Effector memory CD8-positive, alpha-beta T cell (primary cell): Measurements from ENCODE around the gene ECHDC3.

Experiments
- ATAC-seq: fragments of 150-1000 bp; cut with Tn5 transposase; replicated peaks from 2 replicates; pipeline ENCODE4 v1.10.0; 2021; ENCODE audit warnings: mild to moderate bottlenecking, moderate library complexity
- DNase-seq, 3 experiments: peaks; one replicate each; pipeline ENCODE4 v3.0.0; 2021
- H3K27ac Mint-ChIP-seq, 2 donors: one replicate each; pipeline ENCODE4 v1.8.0; 2022; ENCODE audit warnings: mild to moderate bottlenecking in 2 of 2, mixed read lengths in 2 of 2, moderate library complexity in 2 of 2
- H3K27me3 Mint-ChIP-seq, 2 donors: one replicate each; pipeline ENCODE4 v1.8.0; 2022; ENCODE audit warnings: mixed read lengths in 2 of 2
- H3K36me3 Mint-ChIP-seq: one replicate; pipeline ENCODE4 v1.8.0; 2022; ENCODE audit warnings: mild to moderate bottlenecking, moderate library complexity, mixed read lengths; ENCODE audit not compliant: insufficient read depth
- H3K4me1 Mint-ChIP-seq, 2 donors: one replicate each; pipeline ENCODE4 v1.8.0; 2022; ENCODE audit warnings: low read depth in 2 of 2, mixed read lengths in 2 of 2
- H3K4me3 Mint-ChIP-seq, 2 donors: one replicate each; pipeline ENCODE4 v1.8.0; 2022; ENCODE audit warnings: mild to moderate bottlenecking in 2 of 2, mixed read lengths in 2 of 2, moderate library complexity in 2 of 2
- H3K9me3 Mint-ChIP-seq, 2 donors: one replicate each; pipeline ENCODE4 v1.8.0; 2022; ENCODE audit warnings: mixed read lengths in 2 of 2

ECHDC3 gene

DNA sequence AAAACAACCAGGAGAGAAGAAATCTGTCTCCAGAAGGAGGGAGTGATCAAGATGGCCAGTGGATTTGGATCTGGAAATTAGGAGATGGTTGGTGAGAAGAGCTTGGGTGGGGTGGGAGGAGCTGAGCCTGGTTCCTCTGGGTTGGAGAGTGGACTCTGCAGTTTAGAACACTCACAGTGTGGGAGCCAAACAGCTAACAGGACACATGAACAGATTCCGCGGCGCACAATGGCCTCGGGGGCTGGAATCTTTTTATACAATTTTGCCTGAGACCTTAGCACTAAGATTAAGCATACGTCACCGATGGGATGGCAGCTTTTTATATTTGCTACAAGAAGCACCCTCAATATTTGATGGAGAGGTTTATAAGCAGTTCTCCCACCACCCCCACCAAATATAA, 2.9 kb downstream of the ECHDC3 start:
- no peak overlapping the region for H3K4me3 Mint-ChIP-seq
- H3K9me3 Mint-ChIP-seq: no peaks in the 10 kb centered on the region
- DNase-seq: no peak
- H3K27ac Mint-ChIP-seq: no peak overlapping the region
- ATAC-seq: no peak
- H3K4me1 Mint-ChIP-seq: peaks cover 4 to 5% of the 10 kb centered on the region in 2 donors
- H3K27me3 Mint-ChIP-seq: peaks cover 22 to 38% of the 10 kb centered on the region in 2 donors
- no peaks in the 10 kb centered on the region for H3K36me3 Mint-ChIP-seq

DNA sequence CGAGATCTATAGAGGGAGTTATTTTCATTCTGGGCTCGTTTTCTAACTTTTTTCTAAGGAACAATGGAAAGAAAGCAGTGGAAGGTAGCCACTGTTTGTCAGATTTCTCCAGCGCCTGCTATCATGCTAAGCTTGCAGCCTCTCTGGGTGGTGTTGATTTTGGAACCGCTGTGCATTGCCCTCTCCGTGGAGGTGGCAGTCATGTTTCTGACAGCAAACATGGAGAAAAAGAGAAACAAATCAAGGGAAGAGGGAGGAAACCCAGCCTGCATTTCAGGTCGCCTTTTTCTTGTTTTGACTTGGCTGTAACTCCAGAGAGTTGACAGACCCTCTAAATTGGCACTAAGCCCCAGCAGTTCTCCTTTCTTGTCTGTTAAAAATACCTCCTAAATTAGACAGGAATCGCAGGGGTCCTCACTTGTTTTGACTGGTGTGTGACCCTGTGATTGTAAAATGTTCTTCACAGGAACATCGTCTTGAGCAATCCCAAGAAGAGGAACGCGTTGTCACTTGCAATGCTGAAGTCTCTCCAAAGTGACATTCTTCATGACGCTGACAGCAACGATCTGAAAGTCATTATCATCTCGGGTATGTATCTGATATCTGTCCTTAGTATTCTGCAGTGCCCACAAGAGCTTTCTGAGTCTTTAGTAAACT, 4.8 kb downstream of the ECHDC3 start:
- Mint-ChIP-seq H3K36me3 (no peaks in the 10 kb centered on the region), H3K9me3 (no peaks in the 10 kb centered on the region), H3K27me3 (peaks cover 8 to 18% of the 10 kb centered on the region in 2 donors), H3K4me1 (peaks cover 0 to 1% of the 10 kb centered on the region in 2 donors), H3K4me3 (no peak overlapping the region), H3K27ac (no peak overlapping the region)
- ATAC-seq: no peak
- no peak for DNase-seq

DNA sequence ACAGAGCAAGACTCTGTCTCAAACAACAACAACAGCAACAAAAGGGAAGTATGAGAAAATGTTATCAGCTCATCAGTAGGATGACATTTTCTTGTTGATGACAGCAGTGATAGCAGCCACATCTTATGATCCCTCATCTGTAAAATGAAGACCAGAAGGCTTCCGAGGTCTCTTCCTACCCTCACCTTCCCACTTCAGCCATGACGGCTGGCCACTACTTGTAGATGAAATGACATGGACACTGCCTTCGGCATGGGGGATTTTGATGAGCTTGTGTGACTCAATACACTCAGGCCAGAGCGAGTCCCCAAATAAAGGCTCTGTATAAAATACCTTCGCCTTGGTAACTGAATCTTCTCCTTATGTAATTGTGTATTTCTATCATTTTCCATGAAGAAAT, 6.7 kb downstream of the ECHDC3 start:
- Mint-ChIP-seq H3K27ac (no peak overlapping the region), H3K36me3 (no peaks in the 10 kb centered on the region), H3K4me3 (no peak overlapping the region), H3K9me3 (no peaks in the 10 kb centered on the region), H3K4me1 (no peaks in the 10 kb centered on the region), H3K27me3 (peaks cover 8% of the 10 kb centered on the region in 2 donors)
- DNase-seq: no peak
- no peak for ATAC-seq

DNA sequence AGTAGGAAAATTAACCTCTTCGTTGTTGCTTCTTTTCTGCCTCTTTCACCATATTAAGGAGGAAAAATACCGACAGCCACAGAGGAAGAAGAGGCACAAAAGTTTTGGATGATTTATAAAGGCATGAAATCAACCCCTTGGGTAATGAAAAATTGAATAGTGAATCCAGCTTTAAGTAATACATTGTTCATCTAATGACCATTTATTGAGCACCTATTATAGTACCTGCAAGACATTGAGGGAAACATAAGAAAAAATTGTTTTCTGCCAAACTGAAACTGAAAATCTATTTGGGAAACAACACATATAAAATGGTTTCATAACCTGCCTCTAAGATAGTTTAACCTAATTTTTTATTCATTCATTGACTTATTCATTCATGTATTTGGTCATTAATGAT, 8.2 kb downstream of the ECHDC3 start:
- DNase-seq: no peak
- Mint-ChIP-seq H3K4me1 (no peaks in the 10 kb centered on the region), H3K27ac (no peak overlapping the region), H3K27me3 (peaks cover 0 to under 1% of the 10 kb centered on the region in 2 donors), H3K4me3 (no peak overlapping the region), H3K36me3 (no peaks in the 10 kb centered on the region), H3K9me3 (no peaks in the 10 kb centered on the region)
- no peak for ATAC-seq

DNA sequence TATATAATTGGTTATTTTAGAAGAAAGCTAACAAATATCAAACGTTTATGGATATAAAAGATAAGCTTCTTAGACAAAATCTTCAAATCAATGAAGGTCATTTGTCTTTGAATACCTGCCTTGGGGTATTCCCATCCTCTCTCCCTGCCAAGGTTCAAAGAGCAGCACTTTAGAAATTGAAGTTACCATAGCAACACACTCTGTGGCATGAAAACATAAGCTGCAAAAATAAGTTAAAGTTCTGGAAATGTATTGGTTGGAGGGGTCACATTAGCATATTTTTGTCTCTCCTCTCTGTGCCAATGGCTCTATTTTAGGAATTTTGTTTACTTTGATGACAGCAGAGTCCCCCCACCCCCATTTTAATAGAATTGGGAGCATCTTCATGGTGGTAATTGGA, 12.0 kb downstream of the ECHDC3 start:
- DNase-seq: no peak
- Mint-ChIP-seq H3K9me3 (no peaks in the 10 kb centered on the region), H3K4me1 (no peaks in the 10 kb centered on the region), H3K36me3 (no peaks in the 10 kb centered on the region), H3K27ac (no peak overlapping the region), H3K4me3 (no peak overlapping the region), H3K27me3 (no peaks in the 10 kb centered on the region)
- ATAC-seq: no peak

DNA sequence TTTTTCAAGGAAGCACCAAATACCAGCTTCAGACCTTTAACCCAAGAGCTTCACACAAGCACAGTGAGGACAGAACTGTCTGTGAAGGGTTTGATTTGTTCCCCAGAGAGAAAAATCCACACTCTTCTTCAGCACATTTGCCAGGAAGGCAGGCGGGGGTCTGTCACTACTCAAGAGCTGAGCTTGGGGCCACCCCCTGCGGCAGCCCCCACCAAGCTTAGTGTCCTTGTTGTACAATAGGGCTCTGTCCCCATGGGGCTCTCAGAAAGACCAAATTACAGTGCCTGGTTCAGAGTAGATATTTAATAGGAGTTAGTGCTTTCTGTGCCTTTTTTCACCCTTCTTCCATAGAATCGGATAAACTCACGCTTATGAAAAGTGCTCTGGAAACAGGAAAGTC, 12.4 kb downstream of the ECHDC3 start:
- H3K4me1 Mint-ChIP-seq: no peaks in the 10 kb centered on the region

DNA sequence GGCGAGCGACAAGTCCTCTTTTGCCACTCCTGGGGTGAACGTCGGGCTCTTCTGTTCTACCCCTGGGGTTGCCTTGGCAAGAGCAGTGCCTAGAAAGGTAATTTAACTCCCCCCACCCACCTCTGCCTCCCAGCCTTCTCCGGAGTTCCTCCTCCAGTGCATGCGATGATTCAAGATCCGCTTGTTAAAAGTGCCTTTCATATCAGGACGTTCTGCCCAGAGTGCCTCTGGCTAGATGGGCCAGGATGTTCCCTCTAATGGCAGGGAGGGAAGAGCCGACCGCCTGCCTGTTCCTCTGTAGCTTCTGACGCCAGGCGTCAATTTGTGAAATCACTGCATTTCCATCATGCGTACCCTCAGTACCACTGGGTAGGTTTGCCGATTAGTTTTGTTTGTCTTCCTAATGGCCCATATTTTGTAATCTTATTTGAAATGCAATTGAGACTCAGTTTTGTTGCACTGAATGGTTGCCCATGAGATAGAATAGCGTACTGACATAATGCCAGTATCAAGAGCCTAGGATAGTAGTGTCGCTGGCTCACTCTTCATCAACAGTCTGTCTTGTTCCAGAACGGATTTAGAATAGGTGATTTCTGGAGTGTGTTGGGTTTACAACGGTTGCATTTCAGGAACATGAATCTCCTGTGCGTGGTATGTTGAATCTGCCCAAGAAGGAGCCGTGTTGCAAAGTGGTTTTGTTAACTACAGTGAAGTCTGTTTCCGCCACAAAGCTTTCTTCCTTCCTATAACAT, 13.5 kb downstream of the ECHDC3 start:
- H3K9me3 Mint-ChIP-seq: no peaks in the 10 kb centered on the region
- H3K4me1 Mint-ChIP-seq: no peaks in the 10 kb centered on the region
- H3K27me3 Mint-ChIP-seq: no peaks in the 10 kb centered on the region
- H3K4me3 Mint-ChIP-seq: no peak overlapping the region
- ATAC-seq: no peak
- no peaks in the 10 kb centered on the region for H3K36me3 Mint-ChIP-seq
- H3K27ac Mint-ChIP-seq: no peak overlapping the region
- no peak for DNase-seq

More for the DNA sequence above, 12.4 kb downstream of the ECHDC3 start:
- ATAC-seq (no peak), DNase-seq (no peak)
- Mint-ChIP-seq H3K27me3 (no peaks in the 10 kb centered on the region), H3K4me3 (no peak overlapping the region), H3K36me3 (no peaks in the 10 kb centered on the region), H3K27ac (no peak overlapping the region), H3K9me3 (no peaks in the 10 kb centered on the region)

DNA sequence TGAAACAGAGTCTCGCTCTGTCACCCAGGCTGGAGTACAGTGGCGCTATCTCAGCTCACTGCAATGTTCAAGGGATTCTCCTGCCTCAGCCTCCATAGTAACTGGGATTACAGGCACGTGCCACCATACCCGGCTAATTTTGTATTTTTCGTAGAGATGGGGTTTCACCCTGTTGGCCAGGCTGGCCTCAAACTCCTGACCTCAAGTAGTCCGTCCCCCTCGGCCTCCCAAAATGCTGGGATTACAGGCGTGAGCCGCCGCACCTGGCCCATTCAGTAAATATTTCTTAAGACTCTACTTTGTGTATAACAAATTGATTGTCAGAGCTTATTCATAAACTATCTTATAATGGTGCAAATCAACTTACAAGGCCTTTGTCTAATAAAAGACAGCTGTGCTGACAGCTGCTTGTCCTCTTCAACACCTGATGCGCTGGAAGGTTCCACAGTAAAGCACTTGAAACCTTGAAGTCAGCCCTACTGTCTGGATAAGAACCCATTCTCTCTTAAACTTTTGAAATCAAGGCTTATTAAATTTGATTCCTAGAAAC, 14.7 kb downstream of the ECHDC3 start:
- Mint-ChIP-seq H3K4me3 (no peak overlapping the region), H3K36me3 (no peaks in the 10 kb centered on the region), H3K9me3 (no peaks in the 10 kb centered on the region), H3K27me3 (peaks cover under 1 to 6% of the 10 kb centered on the region in 2 donors), H3K4me1 (no peaks in the 10 kb centered on the region), H3K27ac (no peak overlapping the region)
- ATAC-seq (no peak), DNase-seq (no peak)

DNA sequence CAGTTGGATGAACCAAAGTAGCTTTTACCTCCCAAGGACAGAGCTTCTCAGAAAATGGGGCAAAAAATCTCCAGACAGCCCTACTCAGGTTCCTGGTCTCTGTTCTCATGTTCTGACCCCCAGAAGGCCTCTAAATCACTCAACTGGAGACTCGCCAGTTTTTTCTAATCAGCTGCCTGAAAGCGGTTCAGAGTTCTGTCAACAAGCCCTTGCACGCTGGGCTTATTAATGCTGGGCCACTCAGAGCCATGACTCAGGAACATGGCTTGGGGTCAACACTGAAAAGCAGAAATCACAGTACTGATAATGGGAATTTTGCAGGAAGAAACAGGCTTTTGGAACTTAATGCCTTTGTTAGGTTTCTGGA, 15.3 kb downstream of the ECHDC3 start:
- ATAC-seq: no peak
- no peak for DNase-seq
- H3K4me3 Mint-ChIP-seq: no peak overlapping the region
- peaks cover 4 to 12% of the 10 kb centered on the region in 2 donors for H3K27me3 Mint-ChIP-seq
- no peaks in the 10 kb centered on the region for H3K9me3 Mint-ChIP-seq
- H3K36me3 Mint-ChIP-seq: no peaks in the 10 kb centered on the region
- H3K4me1 Mint-ChIP-seq: no peaks in the 10 kb centered on the region
- no peak overlapping the region for H3K27ac Mint-ChIP-seq

DNA sequence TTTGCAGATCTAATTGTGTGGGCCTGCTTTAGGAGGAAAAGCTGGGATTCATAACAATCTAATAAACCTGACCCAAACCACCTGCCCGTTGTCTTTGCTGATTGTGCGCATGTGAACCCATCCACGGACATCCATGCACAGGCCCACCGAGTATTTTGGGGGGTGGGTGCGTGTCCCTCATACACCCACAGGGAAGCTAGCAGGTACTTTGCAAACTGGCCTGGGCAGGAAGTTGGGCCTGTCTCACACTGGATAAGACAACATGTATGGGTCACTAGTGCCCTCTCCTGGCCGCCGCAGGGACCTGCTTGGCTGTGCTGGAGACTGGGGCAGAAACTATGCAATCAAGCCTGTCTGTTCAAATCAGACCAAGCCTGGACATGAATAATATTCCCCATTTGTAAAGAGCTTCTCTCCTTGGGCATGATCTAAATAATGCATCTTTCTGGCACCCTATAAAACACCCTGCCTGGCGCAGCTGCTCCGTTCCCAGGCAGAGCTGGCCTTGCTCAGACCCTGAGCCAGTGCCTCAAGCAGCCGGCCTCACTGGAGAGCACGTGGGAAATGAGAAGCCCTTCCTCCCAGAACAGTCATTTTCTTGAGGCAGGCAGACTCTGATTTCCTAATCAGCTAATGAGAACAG, 15.8 kb downstream of the ECHDC3 start:
- ATAC-seq (peak; percentile 99), DNase-seq (peak; percentile 73 to 78 (median 77))
- Mint-ChIP-seq H3K4me1 (no peaks in the 10 kb centered on the region), H3K4me3 (no peak overlapping the region), H3K36me3 (no peaks in the 10 kb centered on the region), H3K27me3 (peaks cover 4 to 17% of the 10 kb centered on the region in 2 donors), H3K27ac (no peak overlapping the region), H3K9me3 (no peaks in the 10 kb centered on the region)

DNA sequence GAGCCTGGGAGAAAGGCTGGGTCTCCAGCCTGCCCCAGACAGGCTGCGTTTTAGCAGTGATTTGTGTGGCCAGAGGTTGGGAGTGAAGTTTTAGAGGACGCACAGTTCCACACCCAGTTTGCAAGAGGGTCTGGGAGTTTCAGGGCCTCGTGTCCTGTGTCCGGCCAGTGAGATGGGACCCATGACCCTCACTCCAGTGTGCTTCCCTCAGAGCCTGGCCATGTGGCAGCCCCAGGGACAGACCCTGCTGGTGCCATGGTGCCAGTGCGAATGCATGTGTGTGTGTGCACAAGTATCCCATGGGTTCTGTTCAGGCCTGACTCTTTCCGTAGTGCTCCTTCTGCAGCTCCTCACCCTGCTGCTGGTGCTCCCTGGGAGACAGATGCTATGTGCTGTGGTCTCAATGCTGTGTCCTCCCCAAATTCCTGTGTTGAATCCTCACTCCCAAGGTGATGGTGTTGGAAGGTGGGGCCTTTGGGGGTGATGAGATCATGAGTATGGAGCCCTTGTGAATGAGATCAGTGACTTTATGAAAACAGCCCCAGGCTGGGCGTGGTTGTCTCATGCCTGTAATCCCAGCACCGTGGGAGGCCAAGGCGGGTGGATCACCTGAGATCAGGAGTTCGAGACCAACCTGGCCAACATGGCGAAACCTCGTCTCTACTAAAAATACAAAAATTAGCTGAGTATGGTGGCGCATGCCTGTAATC, 16.5 kb downstream of the ECHDC3 start:
- no peak overlapping the region for H3K4me3 Mint-ChIP-seq
- peaks cover 4 to 23% of the 10 kb centered on the region in 2 donors for H3K27me3 Mint-ChIP-seq
- no peak overlapping the region for H3K27ac Mint-ChIP-seq
- H3K36me3 Mint-ChIP-seq: no peaks in the 10 kb centered on the region
- ATAC-seq: no peak
- H3K9me3 Mint-ChIP-seq: no peaks in the 10 kb centered on the region
- no peaks in the 10 kb centered on the region for H3K4me1 Mint-ChIP-seq
- DNase-seq: no peak

DNA sequence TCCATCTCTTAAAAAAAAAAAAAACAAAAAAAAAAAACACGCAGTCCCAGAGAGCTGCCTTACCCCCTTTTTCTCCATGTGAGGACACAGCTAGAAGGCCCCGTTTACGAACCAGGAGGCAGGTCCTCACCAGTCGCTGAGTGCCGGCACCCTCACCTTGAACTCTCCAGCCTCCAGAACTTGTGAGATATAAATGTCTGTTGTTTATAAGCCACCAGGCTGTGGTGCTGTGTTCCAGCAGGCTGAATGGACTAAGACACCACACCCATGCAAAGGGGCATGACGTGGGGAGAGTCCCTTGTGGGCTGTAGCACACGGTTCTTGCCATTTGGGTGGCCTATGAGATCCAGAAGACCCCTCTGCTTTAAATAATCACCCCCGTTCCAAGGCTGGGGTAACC, 17.2 kb downstream of the ECHDC3 start:
- no peaks in the 10 kb centered on the region for H3K4me1 Mint-ChIP-seq
- H3K27ac Mint-ChIP-seq: no peak overlapping the region
- H3K9me3 Mint-ChIP-seq: no peaks in the 10 kb centered on the region
- no peak overlapping the region for H3K4me3 Mint-ChIP-seq
- H3K36me3 Mint-ChIP-seq: no peaks in the 10 kb centered on the region
- peaks cover 4 to 23% of the 10 kb centered on the region in 2 donors for H3K27me3 Mint-ChIP-seq
- DNase-seq (no peak), ATAC-seq (no peak)

DNA sequence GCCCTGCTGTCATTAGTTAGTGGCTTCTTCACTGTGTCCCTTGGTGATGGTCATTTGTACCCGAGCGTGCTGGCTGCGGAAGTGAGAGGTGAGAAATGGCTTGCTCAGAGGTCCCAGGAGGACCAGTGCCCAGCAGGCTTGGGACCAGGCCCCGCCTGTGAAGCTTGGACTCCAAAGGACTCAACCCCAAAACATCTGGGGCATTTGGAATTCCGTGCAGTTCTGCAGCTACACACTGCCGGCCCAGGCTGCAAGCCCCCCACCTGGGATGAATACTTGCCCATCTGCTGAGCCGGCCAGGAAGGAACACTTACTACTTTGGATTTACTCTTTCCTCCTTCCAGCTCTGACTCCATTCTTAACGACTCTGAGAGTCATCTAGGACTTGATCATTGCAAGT, 18.0 kb downstream of the ECHDC3 start:
- peaks cover 4 to 30% of the 10 kb centered on the region in 2 donors for H3K27me3 Mint-ChIP-seq
- no peaks in the 10 kb centered on the region for H3K36me3 Mint-ChIP-seq
- no peak overlapping the region for H3K4me3 Mint-ChIP-seq

More for the DNA sequence above, 18.0 kb downstream of the ECHDC3 start:
- no peak overlapping the region for H3K27ac Mint-ChIP-seq
- H3K4me1 Mint-ChIP-seq: no peaks in the 10 kb centered on the region
- no peaks in the 10 kb centered on the region for H3K9me3 Mint-ChIP-seq
- no peak for DNase-seq
- ATAC-seq: no peak
